ENCODE results near the gene DNAJC10. TPM values are rescaled to one million over a fixed set of nuclear protein-coding genes. Genes with fewer than 3 reads are reported as not detected.
A peak's percentile ranks its signal among the peaks of the same experiment; 100 is the strongest.

Gene DNAJC10
- total and polyA plus RNA-seq, 9 of the 15 experiments (the other 6 are each of a cell fraction or from before 2014, with no cell fraction given): 9.8 to 77.7 (median 57.3) TPM

- peak; percentile 75 for TF ChIP-seq MGA (IDR thresholded peaks at IDR 0.05)
- TF ChIP-seq ZFP91 (CRISPR knock-in tag; IDR thresholded peaks at IDR 0.05): no peak; the same call in 1 of the 2 replicates
- no peak for TF ChIP-seq NR4A1 (CRISPR knock-in tag; IDR thresholded peaks at IDR 0.05)
- 0 out of 2 replicates have a peak, but pooled peaks have one; percentile 61 for TF ChIP-seq NR4A1 (tag; IDR thresholded peaks at IDR 0.05)
- no peak for TF ChIP-seq ZNF3 (CRISPR knock-in tag; IDR thresholded peaks at IDR 0.05)
- no peak for TF ChIP-seq ZNF384 (IDR thresholded peaks at IDR 0.05; ENCODE audit: low read depth, low read length)
- peak; percentile 47 to 93; a peak in 3 of 4 replicates for TF ChIP-seq NONO (IDR thresholded peaks at IDR 0.05; ENCODE audit: low read depth in 2 of 2, low read length in 1 of 2)
- TF ChIP-seq ZNF12 (CRISPR knock-in tag; IDR thresholded peaks at IDR 0.05): 0 out of 2 replicates have a peak, but pooled peaks have one; percentile 44
- TF ChIP-seq ZNF24 (IDR thresholded peaks at IDR 0.05): peak; percentile 35; the same call in 1 of the 2 replicates
- TF ChIP-seq ZNF583 (CRISPR knock-in tag; IDR thresholded peaks at IDR 0.05): no peak
- TF ChIP-seq BHLHE40 (IDR thresholded peaks at IDR 0.05; ENCODE audit: low read length): peak; percentile 90
- no peak for TF ChIP-seq MEIS2 (IDR thresholded peaks at IDR 0.05; ENCODE audit: partially characterized antibody)
- peak; percentile 25 for TF ChIP-seq C11orf30 (IDR thresholded peaks at IDR 0.05; ENCODE audit: low read depth)
- TF ChIP-seq TRIM28 (IDR thresholded peaks at IDR 0.05): no peak
Observed at GRCh38 chr2:182715892-182716649, at the start of gene DNAJC10 (continued).
